Thyroid gland (tissue), 4 donors: ENCODE data around the gene NYNRIN. TPM values are rescaled to one million over a fixed set of nuclear protein-coding genes. Genes with fewer than 3 reads are reported as not detected.
"Not testable (repeated sequence)": the region's sequence is repeated elsewhere in the genome, so short reads cannot be mapped to it uniquely, and the experiment has no call there.

Source experiments
- DNase-seq, 2 donors: peaks; one replicate each; pipeline ENCODE4 v3.0.0-alpha.2; 2019
- H3K27ac ChIP-seq, 3 donors: fragments of 200-600 bp; sonication (generic); 1 replicate in 2 of 3; 2 replicates in 1 of 3; pipeline ENCODE4 v1.5.1; 2016 to 2019; ENCODE audit warnings: mild to moderate bottlenecking in 1 of 3, moderate library complexity in 1 of 3
- H3K27me3 ChIP-seq: fragments of 200-600 bp; sonication (generic); one replicate; pipeline ENCODE4 v1.5.1; 2019
- H3K36me3 ChIP-seq, 2 donors: fragments of 200-600 bp; sonication (generic); one replicate each; pipeline ENCODE4 v1.5.1; 2016 to 2019
- H3K4me1 ChIP-seq, 2 donors: fragments of 200-600 bp; sonication (generic); one replicate each; pipeline ENCODE4 v1.5.1; 2017 to 2019
- H3K4me3 ChIP-seq, 3 donors: fragments of 200-600 bp; sonication (generic); replicated peaks in 1 of 3; 1 replicate in 2 of 3; 2 replicates in 1 of 3; pipeline ENCODE4 v1.5.1; 2016; ENCODE audit warnings: mild to moderate bottlenecking in 1 of 3
- H3K9me3 ChIP-seq: fragments of 200-600 bp; sonication (generic); one replicate; pipeline ENCODE4 v1.5.1; 2017
- POLR2A ChIP-seq, 2 donors: fragments of 450-650 bp; IDR thresholded peaks; one replicate each; pipeline ENCODE4 v1.6.1; 2017; ENCODE audit warnings: antibody characterized with exemption in 2 of 2, mild to moderate bottlenecking in 2 of 2, moderate library complexity in 1 of 2
- WGBS, 2 donors: methylation state at CpG; one replicate each; pipeline ENCODE4 v1.1.5; 2017; 5-methylcytosine and 5-hydroxymethylcytosine counted together
- intact Hi-C: fragments of 100-400 bp; cut with DNase I; formaldehyde crosslinking; loops from one replicate; pipeline ENCODE4 v1.15.1; 2023
- total RNA-seq, 4 donors: library from RNA; depleted of rRNA; stranded (reverse); fragments of >200 nt; gene quantifications; one replicate each; pipeline ENCODE4 v1.2.3, GENCODE V29; 2016
- TF ChIP-seq, protein P1 (sequence below), 6 experiments: fragments of 200-600 bp in 3 of 6; fragments of 450-650 bp in 3 of 6; sonication (generic) in 3 of 6; IDR thresholded peaks; one replicate each; pipeline ENCODE4 v1.5.1; 2016 to 2019; ENCODE audit warnings: antibody characterized with exemption in 6 of 6, mild to moderate bottlenecking in 2 of 6, inconsistent platforms in 1 of 6, moderate library complexity in 1 of 6

NYNRIN gene
- total RNA-seq, 4 donors from 2014 or later: 11.7 to 19.9 (median 12.3) TPM

DNA sequence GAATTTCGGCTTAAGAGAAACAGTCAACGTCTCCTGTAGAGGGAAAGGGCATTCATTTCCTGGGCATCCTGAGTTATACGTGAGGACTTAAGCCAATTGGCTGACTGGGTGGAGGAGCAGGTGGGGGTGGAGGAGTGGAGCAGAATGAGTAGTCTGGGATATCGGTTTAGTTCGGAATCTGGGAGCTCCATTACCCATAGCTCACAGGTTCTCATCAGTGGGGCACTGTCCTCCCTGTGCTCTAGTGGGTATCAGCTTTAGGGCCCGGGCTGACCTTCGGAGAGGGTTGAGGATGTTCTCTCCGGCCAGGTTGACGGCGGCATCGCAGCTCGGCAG lies 43.1 kb downstream of the NYNRIN start:
- Histone ChIP-seq H3K9me3 (no peaks in the 10 kb centered on the region), H3K27ac (peak overlapping the region; percentile 98 to 100 (median 98)), H3K4me3 (peak overlapping the region; percentile 21 to 62 (median 53)), H3K27me3 (no peaks in the 10 kb centered on the region), H3K36me3 (peaks cover 23 to 33% of the 10 kb centered on the region in 2 donors), H3K4me1 (peaks cover 13 to 21% of the 10 kb centered on the region in 2 donors)
- intact Hi-C loops: no loop called here
- TF ChIP-seq POLR2A (IDR thresholded peaks at IDR 0.05): no peak
- TF ChIP-seq, protein P1, sequence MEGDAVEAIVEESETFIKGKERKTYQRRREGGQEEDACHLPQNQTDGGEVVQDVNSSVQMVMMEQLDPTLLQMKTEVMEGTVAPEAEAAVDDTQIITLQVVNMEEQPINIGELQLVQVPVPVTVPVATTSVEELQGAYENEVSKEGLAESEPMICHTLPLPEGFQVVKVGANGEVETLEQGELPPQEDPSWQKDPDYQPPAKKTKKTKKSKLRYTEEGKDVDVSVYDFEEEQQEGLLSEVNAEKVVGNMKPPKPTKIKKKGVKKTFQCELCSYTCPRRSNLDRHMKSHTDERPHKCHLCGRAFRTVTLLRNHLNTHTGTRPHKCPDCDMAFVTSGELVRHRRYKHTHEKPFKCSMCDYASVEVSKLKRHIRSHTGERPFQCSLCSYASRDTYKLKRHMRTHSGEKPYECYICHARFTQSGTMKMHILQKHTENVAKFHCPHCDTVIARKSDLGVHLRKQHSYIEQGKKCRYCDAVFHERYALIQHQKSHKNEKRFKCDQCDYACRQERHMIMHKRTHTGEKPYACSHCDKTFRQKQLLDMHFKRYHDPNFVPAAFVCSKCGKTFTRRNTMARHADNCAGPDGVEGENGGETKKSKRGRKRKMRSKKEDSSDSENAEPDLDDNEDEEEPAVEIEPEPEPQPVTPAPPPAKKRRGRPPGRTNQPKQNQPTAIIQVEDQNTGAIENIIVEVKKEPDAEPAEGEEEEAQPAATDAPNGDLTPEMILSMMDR (IDR thresholded peaks at IDR 0.05): no peak
- WGBS, 2 donors: 1 to 2% methylated on average over 12 of the region's 12 CpGs
- no peak for DNase-seq

- peak within 1 kb of the TSS; percentile 21 to 62 (median 53) for H3K4me3 ChIP-seq
- H3K9me3 ChIP-seq: no peaks in the 10 kb centered on the region
- intact Hi-C loops: no loop called here
- H3K4me1 ChIP-seq: peaks cover 13 to 15% of the 10 kb centered on the region in 2 donors
- H3K27me3 ChIP-seq: no peaks in the 10 kb centered on the region
- 0% methylated on average over 40 to 43 of the region's 52 CpGs for WGBS, 2 donors
- peaks cover 19 to 28% of the 10 kb centered on the region in 2 donors for H3K36me3 ChIP-seq
- peak; percentile 98 for DNase-seq
- TF ChIP-seq POLR2A (IDR thresholded peaks at IDR 0.05): peak; percentile 54 to 91
- TF ChIP-seq, protein P1 (IDR thresholded peaks at IDR 0.05): peak in 1 of 6 experiments; percentile 4
- H3K27ac ChIP-seq: peak within 1 kb of the TSS; percentile 98 to 100 (median 98)
Measured at GRCh38 chr14:24442240-24443052, 43.6 kb downstream of the NYNRIN start, which contains the start of gene SDR39U1. TSS of gene SDR39U1 (minus strand) at chr14:24442776. CDS start at chr14:24442769, 7 bp downstream.

GRCh38 chr14:24443053-24443665 lies 44.4 kb downstream of the NYNRIN start:
- intact Hi-C loops: no loop called here
- Histone ChIP-seq H3K4me1 (peaks cover 8 to 13% of the 10 kb centered on the region in 2 donors), H3K36me3 (peaks cover 15 to 21% of the 10 kb centered on the region in 2 donors), H3K27me3 (no peaks in the 10 kb centered on the region), H3K9me3 (no peaks in the 10 kb centered on the region), H3K4me3 (peak overlapping the region in 2 of 3 donors; percentile 27 to 37), H3K27ac (peak overlapping the region; percentile 98 to 100 (median 98))
- DNase-seq: no peak
- WGBS, 2 donors: 4 to 6% methylated on average over 6 of the region's 7 CpGs
- TF ChIP-seq, protein P1 (IDR thresholded peaks at IDR 0.05): no peak
- no peak for TF ChIP-seq POLR2A (IDR thresholded peaks at IDR 0.05)

- not testable (repeated sequence) for H3K9me3 ChIP-seq
Measured at GRCh38 chr14:24450828-24451227, 52.0 kb downstream of the NYNRIN start.

GRCh38 chr14:24456980-24457379 lies 58.2 kb downstream of the NYNRIN start:
- Histone ChIP-seq H3K9me3 (no peaks in the 10 kb centered on the region), H3K4me1 (peaks cover 7 to 20% of the 10 kb centered on the region in 2 donors), H3K36me3 (no peaks in the 10 kb centered on the region), H3K4me3 (no peak overlapping the region), H3K27ac (peak overlapping the region; percentile 37 to 77 (median 56)), H3K27me3 (no peaks in the 10 kb centered on the region)
- TF ChIP-seq, protein P1 (IDR thresholded peaks at IDR 0.05): no peak
- no peak for TF ChIP-seq POLR2A (IDR thresholded peaks at IDR 0.05)
- intact Hi-C loops: no loop called here
- DNase-seq: no peak

More at GRCh38 chr14:24450828-24451227, 52.0 kb downstream of the NYNRIN start:
- H3K27me3 ChIP-seq, intact Hi-C loops, H3K36me3 ChIP-seq, DNase-seq, H3K27ac ChIP-seq, H3K4me3 ChIP-seq, H3K4me1 ChIP-seq: not testable (repeated sequence)
- WGBS, 2 donors: 92 to 93% methylated on average over 2 of the region's 2 CpGs
